Kidney (tissue), 14 donors: ENCODE measurements around the gene STEEP1. TPM values are rescaled to one million over a fixed set of nuclear protein-coding genes. Genes with fewer than 3 reads are reported as not detected.

ENCODE experiments used
- DNase-seq, 5 donors: peaks; one replicate each; pipeline ENCODE4 v3.0.0-alpha.2; 2013 to 2020
- FAIRE-seq: peaks from 2 replicates; lab custom pipeline; 2012; peaks lifted over from hg19 to GRCh38; lab: Jason Lieb, UNC
- H3K27ac ChIP-seq, 2 donors: one replicate each; pipeline ENCODE4 v1.7.0; 2013; ENCODE audit warnings: low read depth in 2 of 2, low read length in 2 of 2, inconsistent platforms in 1 of 2
- H3K27me3 ChIP-seq: one replicate; pipeline ENCODE4 v1.7.1; 2013; ENCODE audit warnings: low read length, inconsistent platforms; ENCODE audit not compliant: control insufficient read depth, insufficient read depth
- H3K36me3 ChIP-seq, 3 donors: one replicate each; pipeline versions ENCODE4 v1.7.0 to v1.7.1; 2013; ENCODE audit warnings: low read length in 3 of 3, control low read depth in 1 of 3, inconsistent platforms in 1 of 3; ENCODE audit not compliant: insufficient read depth in 3 of 3, control insufficient read depth in 2 of 3
- H3K4me1 ChIP-seq, 3 donors: one replicate each; pipeline versions ENCODE4 v1.7.0 to v1.7.1; 2013; ENCODE audit warnings: low read length in 3 of 3, inconsistent platforms in 1 of 3, low read depth in 1 of 3; ENCODE audit not compliant: control insufficient read depth in 2 of 3, insufficient read depth in 2 of 3
- H3K4me3 ChIP-seq, 3 donors: one replicate each; pipeline versions ENCODE4 v1.7.0 to v1.8.1; 2013; ENCODE audit warnings: low read length in 3 of 3, control low read depth in 1 of 3, inconsistent platforms in 1 of 3
- H3K9ac ChIP-seq, 3 donors: one replicate each; pipeline versions ENCODE4 v1.7.0 to v1.7.1; 2013; ENCODE audit warnings: low read length in 3 of 3, control low read depth in 1 of 3, inconsistent platforms in 1 of 3
- H3K9me3 ChIP-seq, 3 donors: one replicate each; pipeline versions ENCODE4 v1.7.0 to v1.7.1; 2013; ENCODE audit warnings: low read length in 3 of 3, control low read depth in 1 of 3, inconsistent platforms in 1 of 3; ENCODE audit not compliant: control insufficient read depth in 2 of 3, insufficient read depth in 1 of 3
- CTCF ChIP-seq: IDR thresholded peaks from 3 replicates; pipeline ENCODE4 v1.5.1; 2012; ENCODE audit warnings: mild to moderate bottlenecking, moderate library complexity, borderline replicate concordance; ENCODE audit not compliant: insufficient read depth; ENCODE audit errors: extremely low read depth
- intact Hi-C: fragments of 100-400 bp; cut with DNase I; formaldehyde crosslinking; loops from one replicate; pipeline ENCODE4 v1.11.1; 2022
- polyA plus RNA-seq: library from polyadenylated mRNA; stranded (reverse); fragments of 350-450 nt; fragmentation: Illumina TruSeq; extraction: RNeasy Lipid Tissue Mini Kit (QIAGEN cat#74804); gene quantifications from one replicate; pipeline ENCODE4 v1.2.3, GENCODE V29; 2014; ENCODE audit warnings: low read depth, low replicate concordance; ENCODE audit not compliant: insufficient read depth
- total RNA-seq: library from RNA; stranded (reverse); fragmentation: NEBNext Ultra II Directional; extraction: Animal tissue kit (Norgen Biotek cat#: 25700); gene quantifications from one replicate; pipeline ENCODE4 v1.2.1, GENCODE V29; 2021
- donor health status: control.
- donor health status: control.
- donor health status: control.
- donor health status: control.
- donor health status: control.
- donor health status: DM: yes; HTN: yes; CAD: no.
- donor health status: Normal renal cell carcinoma (clear cell type).

The STEEP1 gene
- total and polyA plus RNA-seq, 2 donors from 2014 or later: 23.7 to 24.2 TPM

DNA sequence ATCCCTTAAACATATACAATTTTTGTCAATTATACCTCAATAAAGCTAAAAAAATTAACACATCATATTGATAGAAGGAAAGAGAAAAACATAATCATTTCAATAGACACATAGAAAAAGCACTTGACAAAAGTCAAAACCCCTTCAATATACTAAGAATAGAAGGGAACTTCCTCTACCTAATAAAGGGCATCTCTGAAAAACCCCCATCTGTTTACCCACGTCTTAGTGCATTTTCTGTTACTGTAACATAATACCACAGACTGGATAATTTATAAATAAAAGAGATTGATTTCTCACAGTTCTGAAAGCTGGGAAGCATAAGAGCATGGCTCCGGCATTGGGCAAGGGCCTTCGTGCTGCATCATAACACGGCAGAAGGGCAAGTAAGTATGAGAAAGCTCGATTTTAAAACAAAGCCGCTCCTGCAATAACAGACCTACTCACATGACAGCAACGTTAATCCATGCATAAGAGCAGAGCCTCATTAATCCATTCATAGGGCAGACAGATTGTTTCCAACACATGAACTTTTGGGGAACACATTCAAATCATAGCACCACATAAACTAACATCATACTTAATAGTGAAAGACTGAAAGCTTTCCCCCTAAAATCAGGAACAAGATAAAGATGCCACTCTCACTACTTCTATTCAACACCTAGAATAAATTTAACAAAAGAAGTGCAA lies 15.7 kb downstream of the STEEP1 start:
- H3K27ac ChIP-seq: no peak overlapping the region
- H3K36me3 ChIP-seq: no peaks in the 10 kb centered on the region
- intact Hi-C loops: no loop called here
- no peak overlapping the region for H3K9ac ChIP-seq
- no peak overlapping the region for H3K4me3 ChIP-seq
- no peaks in the 10 kb centered on the region for H3K9me3 ChIP-seq
- FAIRE-seq (no peak), DNase-seq (no peak)
- H3K4me1 ChIP-seq: no peaks in the 10 kb centered on the region
- no peaks in the 10 kb centered on the region for H3K27me3 ChIP-seq
- no peak for TF ChIP-seq CTCF

DNA sequence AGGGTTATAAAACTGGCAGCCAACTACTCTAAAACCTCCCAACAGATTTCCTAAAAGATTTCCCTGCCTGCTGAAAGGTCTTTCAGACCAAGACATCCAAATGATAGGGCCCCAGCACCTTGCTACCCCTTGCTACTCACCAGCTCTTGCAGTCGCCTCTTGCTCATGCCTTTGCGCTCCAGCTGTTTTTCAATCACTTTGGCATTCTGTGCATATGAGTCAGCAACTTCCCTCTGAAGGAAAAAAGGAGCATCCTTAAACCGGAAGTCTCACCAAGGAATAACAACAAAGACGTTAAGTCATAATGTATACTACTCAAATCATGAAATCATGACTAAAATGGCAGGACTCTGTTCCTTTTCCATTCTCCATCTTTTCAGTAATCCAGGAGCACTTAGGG lies 24.0 kb downstream of the STEEP1 start:
- Histone ChIP-seq H3K9me3 (no peaks in the 10 kb centered on the region), H3K36me3 (peaks cover 0 to 7% (median 0%) of the 10 kb centered on the region in 3 donors), H3K27me3 (no peaks in the 10 kb centered on the region), H3K9ac (no peak overlapping the region), H3K4me3 (no peak overlapping the region), H3K27ac (no peak overlapping the region), H3K4me1 (no peaks in the 10 kb centered on the region)
- intact Hi-C loops: no loop called here
- DNase-seq (no peak), FAIRE-seq (no peak)
- TF ChIP-seq CTCF: no peak

DNA sequence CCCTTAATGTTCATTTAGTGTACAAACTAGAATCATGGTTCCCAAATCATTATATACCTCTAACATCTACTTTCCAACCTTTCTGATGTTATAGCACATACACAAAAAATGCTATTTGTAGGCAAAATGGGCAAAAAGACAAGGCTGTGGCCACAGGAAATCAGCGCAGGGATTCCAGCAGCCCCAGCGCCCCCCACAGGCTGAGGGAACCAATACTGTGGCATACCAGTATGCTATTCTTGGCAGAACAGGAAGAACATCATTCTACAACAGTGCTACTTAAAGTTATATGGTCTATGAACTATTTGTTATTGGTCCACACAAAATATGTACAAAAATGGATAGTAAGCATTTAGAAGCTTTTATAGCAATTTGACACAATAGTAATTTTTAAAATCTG lies 25.3 kb downstream of the STEEP1 start:
- Histone ChIP-seq H3K9me3 (no peaks in the 10 kb centered on the region), H3K27me3 (no peaks in the 10 kb centered on the region), H3K4me3 (no peak overlapping the region), H3K4me1 (no peaks in the 10 kb centered on the region), H3K9ac (no peak overlapping the region), H3K27ac (no peak overlapping the region), H3K36me3 (peaks cover 0 to 7% (median 0%) of the 10 kb centered on the region in 3 donors)
- TF ChIP-seq CTCF: no peak
- DNase-seq: no peak
- intact Hi-C loops: no loop called here
- FAIRE-seq: no peak
